IMR-90 (cell line): ENCODE measurements around the gene ID3. TPM values are rescaled to one million over a fixed set of nuclear protein-coding genes. Genes with fewer than 3 reads are reported as not detected.
"Not testable (repeated sequence)": the region's sequence is repeated elsewhere in the genome, so short reads cannot be mapped to it uniquely, and the experiment has no call there.

Source experiments
- ATAC-seq: fragments of 200-7000 bp; cut with Tn5 transposase; 2 replicates; pipeline ENCODE4 v1.9.1; 2020; ENCODE audit warnings: low read depth, mild to moderate bottlenecking, moderate library complexity
- BruUV-seq: library from RNA; stranded (reverse); fragments of 400-500 nt; replicated peaks from 2 replicates; lab custom pipeline; 2021; lab: Mats Ljungman, UMichigan
- CTCF ChIA-PET: fragments of 300-600 bp; formaldehyde crosslinking; extraction: SDS; loops from one replicate; lab custom pipeline; 2021; ENCODE audit warnings: antibody characterized with exemption; lab: Yijun Ruan, JAX
- POLR2A ChIA-PET: fragments of 300-600 bp; sonication (Branson Sonifier 250); formaldehyde crosslinking; loops from one replicate; lab custom pipeline; 2022; ENCODE audit warnings: antibody characterized with exemption; ENCODE audit not compliant: unreplicated experiment; lab: Charles Lee
- DNase-seq: peaks from one replicate; pipeline ENCODE4 v3.0.0; 2013
- H2AFZ ChIP-seq: replicated peaks from 2 replicates; pipeline ENCODE3; 2013; ENCODE audit warnings: low read length, mild to moderate bottlenecking; ENCODE audit not compliant: poor library complexity
- H2AK5ac ChIP-seq: 2 replicates; pipeline ENCODE4 v1.6.1; 2013; ENCODE audit warnings: low read depth, low read length, inconsistent platforms
- H2AK9ac ChIP-seq: replicated peaks from 2 replicates; pipeline ENCODE3; 2013; ENCODE audit warnings: mild to moderate bottlenecking, low read depth, low read length, moderate library complexity; ENCODE audit not compliant: poor library complexity
- H2BK120ac ChIP-seq: 2 replicates; pipeline ENCODE4 v1.6.1; 2013; ENCODE audit warnings: low read depth, low read length, inconsistent platforms
- H2BK15ac ChIP-seq: 3 replicates; pipeline ENCODE4 v1.6.1; 2013; ENCODE audit warnings: low read depth, low read length, inconsistent platforms
- H2BK20ac ChIP-seq: 2 replicates; pipeline ENCODE4 v1.6.1; 2013; ENCODE audit warnings: low read depth, mild to moderate bottlenecking, inconsistent platforms, low read length, moderate library complexity
- H2BK5ac ChIP-seq: 2 replicates; pipeline ENCODE4 v1.6.1; 2013; ENCODE audit warnings: mild to moderate bottlenecking, low read depth, low read length, inconsistent platforms; ENCODE audit not compliant: poor library complexity, severe bottlenecking
- H3K14ac ChIP-seq: replicated peaks from 2 replicates; pipeline ENCODE4 v1.6.1; 2013; ENCODE audit warnings: low read depth, low read length, inconsistent platforms
- H3K18ac ChIP-seq: 2 replicates; pipeline ENCODE4 v1.6.1; 2013; ENCODE audit warnings: low read depth, low read length, control low read depth
- H3K23ac ChIP-seq: 2 replicates; pipeline ENCODE4 v1.6.1; 2013; ENCODE audit warnings: low read depth, low read length, inconsistent platforms
- H3K27ac ChIP-seq: 2 replicates; pipeline ENCODE4 v1.5.1; 2013; ENCODE audit warnings: mild to moderate bottlenecking, control low read depth, low read length; ENCODE audit not compliant: insufficient read depth
- H3K27me3 ChIP-seq: 2 replicates; pipeline ENCODE4 v1.6.1; 2013; ENCODE audit warnings: low read length; ENCODE audit not compliant: control insufficient read depth, insufficient read depth
- H3K36me3 ChIP-seq: 2 replicates; pipeline ENCODE4 v1.6.1; 2013; ENCODE audit warnings: low read length, mixed read lengths; ENCODE audit not compliant: control insufficient read depth, insufficient read depth
- H3K4ac ChIP-seq: 2 replicates; pipeline ENCODE4 v1.6.1; 2013; ENCODE audit warnings: low read depth, low read length, inconsistent platforms
- H3K4me1 ChIP-seq: 2 replicates; pipeline ENCODE4 v1.6.1; 2013; ENCODE audit warnings: low read length, mixed read lengths; ENCODE audit not compliant: control insufficient read depth, insufficient read depth
- H3K4me2 ChIP-seq: 2 replicates; pipeline ENCODE4 v1.6.1; 2013; ENCODE audit warnings: low read depth, mild to moderate bottlenecking, control low read depth, low read length, moderate library complexity
- H3K4me3 ChIP-seq: 2 replicates; pipeline ENCODE4 v1.5.1; 2013; ENCODE audit warnings: low read depth, mild to moderate bottlenecking, control low read depth, low read length, moderate library complexity; ENCODE audit not compliant: insufficient read depth
- H3K56ac ChIP-seq: 2 replicates; pipeline ENCODE4 v1.6.1; 2013; ENCODE audit warnings: low read length, inconsistent platforms; ENCODE audit not compliant: insufficient read depth; ENCODE audit errors: extremely low read depth
- H3K79me1 ChIP-seq, 2 experiments: 2 replicates each; pipeline ENCODE4 v1.6.1; 2013; ENCODE audit warnings: low read length in 2 of 2, inconsistent platforms in 1 of 2, low read depth in 1 of 2
- H3K9ac ChIP-seq: 2 replicates; pipeline ENCODE4 v1.6.1; 2013; ENCODE audit warnings: low read depth, low read length, control low read depth
- H3K9me1 ChIP-seq: 2 replicates; pipeline ENCODE4 v1.6.1; 2013; ENCODE audit warnings: low read length, inconsistent platforms; ENCODE audit not compliant: insufficient read depth
- H3K9me3 ChIP-seq: 2 replicates; pipeline ENCODE4 v1.6.1; 2013; ENCODE audit warnings: low read length; ENCODE audit not compliant: control insufficient read depth, insufficient read depth
- H4K20me1 ChIP-seq: 2 replicates; pipeline ENCODE4 v1.6.1; 2013; ENCODE audit warnings: low read length, inconsistent platforms; ENCODE audit not compliant: insufficient read depth
- H4K5ac ChIP-seq: 2 replicates; pipeline ENCODE4 v1.6.1; 2013; ENCODE audit warnings: mild to moderate bottlenecking, low read depth, low read length, control low read depth
- H4K8ac ChIP-seq, 2 experiments: 2 replicates each; pipeline ENCODE4 v1.6.1; 2013; ENCODE audit warnings: low read depth in 2 of 2, low read length in 2 of 2, control low read depth in 1 of 2, inconsistent platforms in 1 of 2
- H4K91ac ChIP-seq: 2 replicates; pipeline ENCODE4 v1.6.1; 2013; ENCODE audit warnings: low read depth, low read length, inconsistent platforms; ENCODE audit not compliant: insufficient read depth
- BHLHE40 ChIP-seq: fragments of 150-350 bp; IDR thresholded peaks from 2 replicates; pipeline ENCODE4 v1.6.1; 2016; ENCODE audit warnings: mild to moderate bottlenecking, low read depth, low read length
- RCOR1 ChIP-seq: IDR thresholded peaks from 2 replicates; pipeline ENCODE4 v1.6.1; 2012; ENCODE audit warnings: mild to moderate bottlenecking, low read length, improper control_type of control experiment; ENCODE audit not compliant: insufficient replicate concordance
- dilution Hi-C: fragments of 300-500 bp; cut with HindIII; formaldehyde crosslinking; loops from one replicate; pipeline ENCODE4 v1.14.3; 2018; ENCODE audit warnings: low sequenced_read_pairs; ENCODE audit not compliant: unreplicated experiment
- in situ Hi-C: fragments of 300-500 bp; cut with MboI; formaldehyde crosslinking; loops from 3 replicates; pipeline ENCODE4 v1.14.3; 2019; ENCODE audit warnings: low sequenced_read_pairs, inconsistent platforms, mixed read lengths
- intact Hi-C: fragments of 100-400 bp; cut with micrococcal nuclease; formaldehyde crosslinking; loops from 2 replicates; pipeline ENCODE4 v1.10.0; 2022
- polyA plus RNA-seq, 3 experiments: library from polyadenylated mRNA; depleted of rRNA; stranded (reverse); fragments of >200 nt; gene quantifications; 2 replicates each; pipeline ENCODE4 v1.2.3, GENCODE V29; 2012; ENCODE audit warnings: low replicate concordance in 1 of 3
- total RNA-seq: library from RNA; depleted of rRNA; stranded (reverse); fragments of >200 nt; gene quantifications from 2 replicates; pipeline ENCODE4 v1.2.3, GENCODE V29; 2012

ID3 gene
- total and polyA plus RNA-seq, 2 of the 4 experiments (the other 2 are of a cell fraction): 109 to 304 TPM

DNA sequence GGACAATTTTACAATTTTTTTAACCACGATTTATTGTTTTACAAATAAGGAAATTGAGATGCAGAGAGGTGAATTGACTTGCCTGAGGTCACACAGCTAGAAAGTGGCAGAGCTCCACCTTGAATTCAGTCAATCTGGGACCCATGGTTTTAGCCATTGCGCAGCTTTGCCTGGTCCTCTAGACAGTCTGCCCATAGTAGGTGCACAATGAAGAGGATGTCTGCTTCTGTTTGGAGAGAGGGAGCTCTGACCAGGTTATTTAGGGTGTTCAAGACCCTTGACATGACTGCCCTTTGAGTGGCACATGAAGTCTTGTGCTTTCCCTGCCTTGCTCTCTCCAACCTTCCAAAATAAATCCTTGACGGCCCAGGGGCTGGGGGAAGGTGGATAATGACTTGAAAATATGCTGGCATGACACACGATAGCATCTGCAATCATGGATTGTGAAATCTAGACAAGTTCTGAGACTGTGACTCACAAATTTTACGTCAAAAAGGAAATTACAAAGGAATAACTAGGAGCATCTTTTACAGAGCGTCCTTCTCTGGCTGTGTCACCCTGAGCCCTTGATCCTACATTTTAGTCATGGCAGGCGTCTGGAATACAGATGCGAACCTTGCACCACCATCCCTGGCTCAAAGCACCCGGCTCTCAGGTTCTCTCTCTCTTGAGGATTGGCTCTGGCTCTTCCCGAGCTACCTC is 26.2 kb upstream of the ID3 start (continued):
- TF ChIP-seq RCOR1: peak; percentile 84
- peak; percentile 37; the same call in 1 of the 2 replicates for TF ChIP-seq BHLHE40

DNA sequence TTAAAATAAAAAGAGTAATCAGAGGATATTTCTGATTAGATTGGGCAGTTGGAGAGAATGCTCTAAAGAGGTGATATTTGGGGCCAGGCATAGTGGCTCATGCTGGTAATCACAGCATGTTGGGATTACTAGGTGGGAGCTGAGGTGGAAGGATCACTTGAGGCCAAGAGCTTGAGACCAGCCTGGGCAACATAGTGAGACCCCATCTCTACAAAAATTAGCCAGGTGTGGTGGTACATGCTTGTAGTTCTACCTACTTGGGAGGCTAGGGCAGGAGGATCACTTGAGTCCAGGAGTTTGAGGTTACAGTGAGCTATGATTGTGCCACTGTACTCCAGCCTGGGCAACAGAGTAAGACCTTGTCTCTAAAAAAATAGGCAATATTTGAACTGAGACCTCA is 24.4 kb upstream of the ID3 start:
- in situ Hi-C loops, BruUV-seq, POLR2A ChIA-PET: not testable (repeated sequence)

More for the DNA sequence above, 24.4 kb upstream of the ID3 start:
- Histone ChIP-seq H3K14ac (peak overlapping the region; percentile 81), H2AK5ac (peak overlapping the region; percentile 90), H4K5ac (peak overlapping the region; percentile 34; the same call in 1 of the 2 replicates), H3K79me1 (peaks cover 6 to 36% of the 10 kb centered on the region in 2 experiments; a peak in 3 of 4 replicates), H3K23ac (peak overlapping the region; percentile 71; the same call in 1 of the 2 replicates), H2BK120ac (peak overlapping the region; percentile 72; the same call in 1 of the 2 replicates), H2BK15ac (peak overlapping the region; percentile 98), H2BK20ac (peak overlapping the region; percentile 69; the same call in 1 of the 2 replicates), H3K9me1 (peaks cover 24% of the 10 kb centered on the region), H4K8ac (peak overlapping the region in 1 of 2 experiments; percentile 15; a peak in 1 of 4 replicates), H2BK5ac (peak overlapping the region; percentile 41), H3K18ac (0 out of 2 replicates have a peak overlapping the region, but pooled peaks have one; percentile 22), H4K91ac (peak overlapping the region; percentile 70), H3K4me1 (peaks cover 16% of the 10 kb centered on the region), H3K4ac (peak overlapping the region; percentile 59)
- H3K36me3 ChIP-seq, H3K9me3 ChIP-seq, H3K9ac ChIP-seq, H3K4me2 ChIP-seq, ATAC-seq, H3K27me3 ChIP-seq, H3K4me3 ChIP-seq, H2AK9ac ChIP-seq, dilution Hi-C loops, H2AFZ ChIP-seq, DNase-seq, CTCF ChIA-PET, H3K27ac ChIP-seq, H3K56ac ChIP-seq, H4K20me1 ChIP-seq, intact Hi-C loops: not testable (repeated sequence)
